ENCODE measurements around the gene EPB41.

Gene EPB41

GRCh38 chr1:28926629-28927265 lies 12.4 kb downstream of the EPB41 start (continued):
- TF ChIP-seq PRDM6 (tag by site-specific recombination; IDR thresholded peaks at IDR 0.05) = peak; percentile 52
- 0 out of 2 replicates have a peak, but pooled peaks have one; percentile 10 for TF ChIP-seq ZBTB21 (tag by site-specific recombination; IDR thresholded peaks at IDR 0.05)
- TF ChIP-seq ZFHX2 (tag by site-specific recombination; conservative IDR thresholded peaks at IDR 0.05) = no peak
- TF ChIP-seq ZNF48 (tag by site-specific recombination; IDR thresholded peaks at IDR 0.05) = no peak
- no peak for TF ChIP-seq SALL2 (tag by site-specific recombination; IDR thresholded peaks at IDR 0.05; ENCODE audit: borderline replicate concordance)
- TF ChIP-seq ZEB2 (tag by site-specific recombination; IDR thresholded peaks at IDR 0.05) = 0 out of 2 replicates have a peak, but pooled peaks have one; percentile 20

- ChIA-PET CTCF (interaction anchor here (0.8 to 1.6 kb wide), 4 partner anchors 14 to 116 kb away, joined by 3 to 6 read pairs (median 4); no protein-coding TSS in a partner anchor), POLR2A (interaction anchor here (1.0 kb wide), 1 partner anchor 13 kb away, joined by 3 read pairs; the partner anchor contains the start of gene EPB41)
- Histone ChIP-seq H3K27ac (ENCODE audit: extremely low read depth, low read depth, low read length) (peak overlapping the region; percentile 65), H3K9me3 (ENCODE audit: control insufficient read depth, insufficient read depth, low read depth, low read length) (no peaks in the 10 kb centered on the region), H3K4me3 (ENCODE audit: low read depth, low read length) (no peak overlapping the region), H3K36me3 (ENCODE audit: control insufficient read depth in 2 of 2, insufficient read depth in 1 of 2, low read length in 2 of 2) (no peaks in the 10 kb centered on the region), H3K4me1 (ENCODE audit: control insufficient read depth, insufficient read depth, low read length) (peaks cover 19% of the 10 kb centered on the region)
- TF ChIP-seq BCL11A (tag by site-specific recombination; IDR thresholded peaks at IDR 0.05; ENCODE audit: low read depth) (no peak), HOXD13 (CRISPR knock-in tag; IDR thresholded peaks at IDR 0.05; ENCODE audit: borderline replicate concordance) (no peak), ZNF16 (tag by site-specific recombination; IDR thresholded peaks at IDR 0.05; ENCODE audit: low read depth) (no peak), ZNF2 (tag by site-specific recombination; IDR thresholded peaks at IDR 0.05) (no peak), PATZ1 (tag by site-specific recombination; IDR thresholded peaks at IDR 0.05) (no peak), HOXA7 (CRISPR knock-in tag; IDR thresholded peaks at IDR 0.05; ENCODE audit: borderline replicate concordance) (no peak), ZFP3 (tag by site-specific recombination; IDR thresholded peaks at IDR 0.05; ENCODE audit: low read depth) (no peak), ZSCAN5A (tag by site-specific recombination; IDR thresholded peaks at IDR 0.05) (no peak), ZNF501 (tag by site-specific recombination; IDR thresholded peaks at IDR 0.05) (no peak), PRDM6 (tag by site-specific recombination; IDR thresholded peaks at IDR 0.05) (no peak), ZBTB8A (tag by site-specific recombination; IDR thresholded peaks at IDR 0.05) (no peak), ZNF629 (tag by site-specific recombination; IDR thresholded peaks at IDR 0.05) (no peak), OSR2 (tag by site-specific recombination; IDR thresholded peaks at IDR 0.05) (no peak)
These were observed 12.9 kb downstream of the EPB41 start for GRCh38 chr1:28927266-28927647.
